Measurements from ENCODE around the gene TRIM62.

- no peak for TF ChIP-seq CTCF (IDR thresholded peaks at IDR 0.05)
- no peak for TF ChIP-seq POLR2AphosphoS5 (IDR thresholded peaks at IDR 0.05; ENCODE audit: insufficient read depth in 1 of 2, low read depth in 1 of 2)
- TF ChIP-seq POLR2A (IDR thresholded peaks at IDR 0.05), result no peak
Observed at GRCh38 chr1:33118274-33118673, 63.6 kb downstream of the TRIM62 start.

Data from vagina (tissue), 2 donors.